GM12878 (cell line): ENCODE measurements around the gene TAF6L.

Experiments
- ATF2 ChIP-seq: IDR thresholded peaks from 2 replicates; pipeline ENCODE4 v1.6.1; 2012; ENCODE audit warnings: low read length, inconsistent platforms
- CBFB ChIP-seq: IDR thresholded peaks from 2 replicates; pipeline ENCODE4 v1.6.1; 2016; ENCODE audit warnings: antibody characterized with exemption, low read depth
- CEBPB ChIP-seq, 2 experiments: fragments of 150-350 bp in 1 of 2; IDR thresholded peaks; 2 replicates each; pipeline ENCODE4 v1.6.1; 2012 to 2014; ENCODE audit warnings: low read depth in 2 of 2, low read length in 2 of 2, borderline replicate concordance in 1 of 2, inconsistent platforms in 1 of 2
- CTCF ChIP-seq, 3 experiments: IDR thresholded peaks in 2 of 3; conservative IDR thresholded peaks in 1 of 3; 2 replicates each; pipeline ENCODE4 v1.5.1; 2011; ENCODE audit warnings: low read depth in 3 of 3, low read length in 3 of 3, mild to moderate bottlenecking in 3 of 3, control low read depth in 2 of 3, moderate library complexity in 2 of 3, inconsistent platforms in 1 of 3, mixed read lengths in 1 of 3; ENCODE audit not compliant: control insufficient read depth in 2 of 3, insufficient read depth in 1 of 3; ENCODE audit errors: extremely low read depth in 1 of 3
- HDAC2 ChIP-seq: fragments of 200-600 bp; sonication (generic); IDR thresholded peaks from 2 replicates; pipeline ENCODE4 v1.6.1; 2017
- POLR2AphosphoS5 ChIP-seq: IDR thresholded peaks from 2 replicates; pipeline ENCODE4 v1.6.1; 2011; ENCODE audit warnings: mild to moderate bottlenecking, low read length, inconsistent platforms
- RBBP5 ChIP-seq: fragments of 200-600 bp; sonication (generic); conservative IDR thresholded peaks from 2 replicates; pipeline ENCODE4 v1.6.1; 2016
- SREBF1 ChIP-seq: IDR thresholded peaks from 2 replicates; pipeline ENCODE4 v1.6.1; 2012; ENCODE audit warnings: mild to moderate bottlenecking, low read length

DNA sequence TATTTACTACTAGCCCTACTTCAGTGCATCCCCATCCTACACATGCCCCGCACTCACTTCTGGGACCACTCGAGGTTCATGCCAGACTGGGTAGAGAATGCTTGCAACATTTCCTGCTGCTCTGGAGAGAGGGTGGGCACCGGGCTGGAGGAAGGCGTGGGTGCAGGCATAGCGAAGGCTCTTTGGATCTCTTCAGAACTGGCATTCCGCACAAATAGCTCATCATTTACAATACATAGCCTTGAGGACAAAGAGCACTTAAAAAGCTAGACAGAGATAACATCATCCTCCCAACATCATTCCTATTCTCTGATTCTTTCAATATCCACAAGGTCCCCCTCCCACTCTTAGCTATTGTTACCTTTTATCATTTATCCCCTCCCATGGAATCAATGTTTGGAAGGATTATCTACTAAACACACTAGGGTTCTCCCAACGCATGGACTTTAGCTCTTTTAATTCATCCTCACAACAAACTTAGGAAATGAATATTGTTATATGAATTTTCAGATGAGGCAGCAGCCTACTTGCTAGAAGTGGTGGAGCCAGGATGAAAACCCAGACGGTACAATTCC is 23.1 kb downstream of the TAF6L start:
- TF ChIP-seq POLR2AphosphoS5 = no peak
- TF ChIP-seq CTCF (IDR thresholded peaks at IDR 0.05 in 2 of 3, conservative IDR thresholded peaks at IDR 0.05 in 1 of 3; ENCODE audit: control insufficient read depth in 2 of 3, extremely low read depth in 1 of 3, insufficient read depth in 1 of 3, low read depth in 3 of 3, low read length in 3 of 3) = no peak
- TF ChIP-seq HDAC2 = no peak
- TF ChIP-seq ATF2 = no peak
- TF ChIP-seq SREBF1 = no peak
- TF ChIP-seq RBBP5 = no peak
- TF ChIP-seq CEBPB (IDR thresholded peaks at IDR 0.05; ENCODE audit: borderline replicate concordance in 1 of 2, low read depth in 2 of 2, low read length in 2 of 2) = no peak
- TF ChIP-seq CBFB = no peak
